ENCODE measurements around the gene CDH7. TPM values are rescaled to one million over a fixed set of nuclear protein-coding genes. Genes with fewer than 3 reads are reported as not detected.

The CDH7 gene
- total RNA-seq, 3 donors from 2014 or later (not counting 1 experiment from before 2014, with no cell fraction given), result not detected

DNA sequence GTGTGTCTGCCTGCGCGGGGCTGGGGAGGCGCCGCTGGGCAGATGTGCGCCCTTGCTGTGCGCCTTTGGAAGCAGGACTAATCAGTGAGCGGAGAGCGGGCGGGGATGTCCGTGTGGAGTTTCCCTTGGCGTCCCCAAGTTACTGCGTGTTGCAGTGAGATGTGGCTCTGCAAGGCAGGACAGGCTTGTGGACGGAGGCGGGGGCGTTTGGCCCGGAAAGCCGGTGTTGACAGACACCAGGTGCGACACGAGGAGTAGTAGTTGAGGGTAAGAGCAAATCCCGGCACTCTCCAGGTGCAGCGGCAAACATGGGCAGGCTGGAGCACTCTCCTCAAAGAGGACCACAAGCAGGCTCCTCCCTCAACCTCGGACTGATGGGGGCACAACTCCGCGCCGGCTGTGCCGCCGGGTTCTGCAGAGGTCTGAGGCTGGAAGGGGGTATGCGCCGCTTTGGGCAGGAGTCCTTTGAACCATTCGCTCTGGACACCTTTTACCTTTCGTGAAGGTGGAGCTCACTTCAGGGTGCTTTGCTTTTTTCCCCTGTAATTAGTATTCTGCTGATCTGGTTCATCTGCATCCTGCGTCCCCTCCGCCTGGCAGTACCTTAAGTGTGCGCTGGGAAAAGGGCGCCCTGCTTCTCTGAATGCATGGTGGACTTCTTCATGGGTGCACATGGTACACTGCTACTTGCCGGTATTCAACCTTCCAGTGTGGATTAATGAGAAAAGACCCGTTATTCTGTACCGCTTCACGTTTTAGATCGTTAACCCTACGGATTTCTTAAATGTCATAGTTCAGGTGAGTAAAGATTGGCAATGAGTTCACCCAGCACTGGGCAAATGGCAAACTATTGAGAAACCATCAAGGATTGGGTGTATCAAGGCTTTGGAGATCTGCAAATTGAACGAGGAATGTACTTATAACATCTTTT is 608 bp downstream of the CDH7 start:
- Histone ChIP-seq H3K9me3 (ENCODE audit: control insufficient read depth, insufficient read depth, low read length) (no peaks in the 10 kb centered on the region), H3K4me3 (ENCODE audit: low read length) (no peak overlapping the region), H3K4me1 (ENCODE audit: control insufficient read depth, insufficient read depth, low read length) (no peaks in the 10 kb centered on the region), H3K27ac (ENCODE audit: low read length) (no peak overlapping the region), H3K27me3 (ENCODE audit: control insufficient read depth, insufficient read depth, low read length) (peaks cover 3% of the 10 kb centered on the region), H3K36me3 (ENCODE audit: control insufficient read depth, insufficient read depth, low read length) (no peaks in the 10 kb centered on the region)
- no peaks in the 10 kb centered on the region for H3K4me1 Mint-ChIP-seq
- no peak overlapping the region for H3K4me3 Mint-ChIP-seq
- no peak for ATAC-seq
- DNase-seq, result no peak
- H3K9me3 Mint-ChIP-seq, result peaks cover 3 to 4% of the 10 kb centered on the region in 2 donors
- WGBS (ENCODE audit: insufficient coverage), result 9% methylated on average over 42 of the region's 42 CpGs
- TF ChIP-seq, protein P1, sequence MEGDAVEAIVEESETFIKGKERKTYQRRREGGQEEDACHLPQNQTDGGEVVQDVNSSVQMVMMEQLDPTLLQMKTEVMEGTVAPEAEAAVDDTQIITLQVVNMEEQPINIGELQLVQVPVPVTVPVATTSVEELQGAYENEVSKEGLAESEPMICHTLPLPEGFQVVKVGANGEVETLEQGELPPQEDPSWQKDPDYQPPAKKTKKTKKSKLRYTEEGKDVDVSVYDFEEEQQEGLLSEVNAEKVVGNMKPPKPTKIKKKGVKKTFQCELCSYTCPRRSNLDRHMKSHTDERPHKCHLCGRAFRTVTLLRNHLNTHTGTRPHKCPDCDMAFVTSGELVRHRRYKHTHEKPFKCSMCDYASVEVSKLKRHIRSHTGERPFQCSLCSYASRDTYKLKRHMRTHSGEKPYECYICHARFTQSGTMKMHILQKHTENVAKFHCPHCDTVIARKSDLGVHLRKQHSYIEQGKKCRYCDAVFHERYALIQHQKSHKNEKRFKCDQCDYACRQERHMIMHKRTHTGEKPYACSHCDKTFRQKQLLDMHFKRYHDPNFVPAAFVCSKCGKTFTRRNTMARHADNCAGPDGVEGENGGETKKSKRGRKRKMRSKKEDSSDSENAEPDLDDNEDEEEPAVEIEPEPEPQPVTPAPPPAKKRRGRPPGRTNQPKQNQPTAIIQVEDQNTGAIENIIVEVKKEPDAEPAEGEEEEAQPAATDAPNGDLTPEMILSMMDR (IDR thresholded peaks at IDR 0.05), result no peak
- H3K27ac Mint-ChIP-seq, result no peak overlapping the region
- peaks cover 7 to 12% of the 10 kb centered on the region in 2 donors for H3K27me3 Mint-ChIP-seq (ENCODE audit: low read depth in 2 of 2)
- peaks cover 12% of the 10 kb centered on the region for H3K36me3 Mint-ChIP-seq
- intact Hi-C loops (cut with micrococcal nuclease), result no loop called here

DNA sequence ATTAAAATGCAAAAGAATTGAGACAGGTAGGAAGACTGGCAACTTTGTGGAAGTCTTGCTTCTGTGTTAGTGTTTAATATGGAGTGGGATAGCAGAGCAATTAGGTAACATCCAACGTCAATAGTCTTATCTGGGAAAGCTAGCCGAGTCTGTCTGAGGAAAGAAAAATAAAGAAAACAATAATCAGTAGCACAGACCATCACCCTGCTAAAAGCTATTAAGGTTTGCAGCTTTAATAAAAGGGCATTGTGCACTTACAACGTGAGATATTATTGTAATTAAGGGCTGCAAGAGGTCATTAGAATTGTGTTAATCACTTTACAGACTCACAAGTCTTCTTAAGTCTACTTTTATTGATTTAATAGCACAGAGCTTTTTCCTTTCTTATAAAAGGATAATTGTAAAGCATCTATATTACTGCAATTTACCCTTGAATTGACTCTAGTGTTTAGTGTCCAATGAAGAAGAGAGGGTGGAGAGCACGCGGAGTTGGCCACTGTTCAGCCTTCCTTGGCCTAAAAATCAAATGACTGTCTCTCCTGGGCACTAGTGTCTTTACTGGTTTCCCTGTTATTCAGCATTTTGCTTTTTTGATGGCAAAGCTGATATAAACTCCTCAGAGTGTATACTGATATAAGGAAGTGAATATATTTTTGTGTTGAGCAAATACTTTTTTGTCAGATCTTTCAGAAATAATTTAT is 2.0 kb downstream of the CDH7 start:
- no peak for DNase-seq

DNA sequence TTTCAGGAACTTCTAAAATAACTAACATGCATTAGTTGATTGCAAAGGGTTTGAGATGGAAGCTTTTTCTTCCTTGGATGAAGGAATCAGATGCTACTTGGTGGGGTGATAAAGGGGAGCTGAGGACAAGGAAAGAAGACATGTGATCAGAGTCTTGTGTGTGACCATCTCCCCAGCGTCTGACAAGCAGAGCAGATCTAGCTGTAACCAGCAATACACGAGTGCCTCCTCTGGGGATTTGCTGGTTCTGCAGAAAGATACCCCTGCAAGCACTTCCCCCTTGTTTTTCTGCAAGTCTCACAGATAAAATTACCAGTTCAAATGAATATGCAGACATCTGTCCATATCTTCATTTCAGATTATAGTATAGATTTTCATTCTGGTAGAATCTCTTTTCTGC is 2.7 kb downstream of the CDH7 start:
- Mint-ChIP-seq H3K27me3 (ENCODE audit: low read depth in 2 of 2) (peaks cover 4 to 12% of the 10 kb centered on the region in 2 donors), H3K9me3 (peaks cover 4 to 5% of the 10 kb centered on the region in 2 donors), H3K36me3 (peaks cover 12% of the 10 kb centered on the region), H3K27ac (no peak overlapping the region), H3K4me1 (no peaks in the 10 kb centered on the region), H3K4me3 (no peak overlapping the region)
- H3K27ac ChIP-seq (ENCODE audit: low read length), result no peak overlapping the region
- peaks cover 3% of the 10 kb centered on the region for H3K27me3 ChIP-seq (ENCODE audit: control insufficient read depth, insufficient read depth, low read length)
- no peaks in the 10 kb centered on the region for H3K36me3 ChIP-seq (ENCODE audit: control insufficient read depth, insufficient read depth, low read length)
- H3K9me3 ChIP-seq (ENCODE audit: control insufficient read depth, insufficient read depth, low read length), result no peaks in the 10 kb centered on the region
- no peak overlapping the region for H3K4me3 ChIP-seq (ENCODE audit: low read length)
- intact Hi-C loops (cut with micrococcal nuclease), result no loop called here
- TF ChIP-seq, protein P1 (IDR thresholded peaks at IDR 0.05), result no peak
- H3K4me1 ChIP-seq (ENCODE audit: control insufficient read depth, insufficient read depth, low read length), result no peaks in the 10 kb centered on the region
- 8% methylated on average over 2 of the region's 2 CpGs for WGBS (ENCODE audit: insufficient coverage)
- DNase-seq (no peak), ATAC-seq (no peak)

More for the DNA sequence above, 2.0 kb downstream of the CDH7 start:
- Mint-ChIP-seq H3K27me3 (ENCODE audit: low read depth in 2 of 2) (peaks cover 7 to 12% of the 10 kb centered on the region in 2 donors), H3K4me3 (no peak overlapping the region), H3K36me3 (peaks cover 12% of the 10 kb centered on the region), H3K9me3 (peaks cover 5 to 6% of the 10 kb centered on the region in 2 donors), H3K4me1 (no peaks in the 10 kb centered on the region), H3K27ac (no peak overlapping the region)
- H3K4me1 ChIP-seq (ENCODE audit: control insufficient read depth, insufficient read depth, low read length), result no peaks in the 10 kb centered on the region
- no peak overlapping the region for H3K4me3 ChIP-seq (ENCODE audit: low read length)
- TF ChIP-seq, protein P1 (IDR thresholded peaks at IDR 0.05), result no peak
- no peaks in the 10 kb centered on the region for H3K9me3 ChIP-seq (ENCODE audit: control insufficient read depth, insufficient read depth, low read length)
- no peaks in the 10 kb centered on the region for H3K36me3 ChIP-seq (ENCODE audit: control insufficient read depth, insufficient read depth, low read length)
- no peak for ATAC-seq
- H3K27ac ChIP-seq (ENCODE audit: low read length), result no peak overlapping the region
- 69% methylated on average over 2 of the region's 5 CpGs for WGBS (ENCODE audit: insufficient coverage)
- intact Hi-C loops (cut with micrococcal nuclease), result no loop called here
- peaks cover 3% of the 10 kb centered on the region for H3K27me3 ChIP-seq (ENCODE audit: control insufficient read depth, insufficient read depth, low read length)

Measured in natural killer cell (primary cell).